Measurements from ENCODE around the gene KLHDC8A. TPM values are rescaled to one million over a fixed set of nuclear protein-coding genes. Genes with fewer than 3 reads are reported as not detected.

KLHDC8A gene
- total and polyA plus RNA-seq, 2 of the 4 experiments (the other 2 are of a cell fraction) = not detected

GRCh38 chr1:205313563-205314308 lies 43.0 kb downstream of the KLHDC8A start:
- ATAC-seq (ENCODE audit: low read depth) = peak; percentile 82
- intact Hi-C loops (cut with micrococcal nuclease) (no loop called here), dilution Hi-C loops (cut with HindIII; ENCODE audit: low sequenced_read_pairs, unreplicated experiment) (no loop called here), in situ Hi-C loops (cut with MboI; ENCODE audit: low sequenced_read_pairs) (no loop called here)
- H2AK5ac ChIP-seq (ENCODE audit: low read depth, low read length) = peak overlapping the region; percentile 92
- H3K9me1 ChIP-seq (ENCODE audit: insufficient read depth, low read length) = peaks cover 63% of the 10 kb centered on the region
- H2BK20ac ChIP-seq (ENCODE audit: low read depth, low read length) = peak overlapping the region; percentile 77
- TF ChIP-seq RCOR1 (IDR thresholded peaks at IDR 0.05; ENCODE audit: insufficient replicate concordance, low read length) (peak; percentile 29), USF2 (IDR thresholded peaks at IDR 0.05; ENCODE audit: low read depth, low read length) (no peak), MAFK (IDR thresholded peaks at IDR 0.05; ENCODE audit: low read depth, low read length) (no peak), MAZ (IDR thresholded peaks at IDR 0.05; ENCODE audit: borderline replicate concordance, low read depth, low read length) (peak; percentile 54; the same call in 1 of the 2 replicates), RFX5 (IDR thresholded peaks at IDR 0.05; ENCODE audit: low read depth, low read length) (no peak)
- peak; percentile 86 for DNase-seq
- peak overlapping the region; percentile 85 for H2BK120ac ChIP-seq (ENCODE audit: low read depth, low read length)
- peak overlapping the region; percentile 92 for H3K4ac ChIP-seq (ENCODE audit: low read depth, low read length)
- peak overlapping the region; percentile 0; the same call in 1 of the 2 replicates for H3K4me3 ChIP-seq (ENCODE audit: insufficient read depth, low read depth, low read length)
- no peaks in the 10 kb centered on the region for H3K9me3 ChIP-seq (ENCODE audit: control insufficient read depth, insufficient read depth, low read length)
- peak overlapping the region; percentile 52 for H4K5ac ChIP-seq (ENCODE audit: low read depth, low read length)
- 7% methylated on average over 6 of the region's 21 CpGs; no CpG with 5 or more reads in 1 of the 2 experiments for WGBS, 2 experiments (ENCODE audit: extremely low coverage in 2 of 2, insufficient read length in 1 of 2)
- H3K18ac ChIP-seq (ENCODE audit: low read depth, low read length) = peak overlapping the region; percentile 10
- POLR2A ChIA-PET (ENCODE audit: unreplicated experiment) = interaction anchor here (1.1 kb wide), 1 partner anchor 16 kb away, joined by 3 read pairs; no protein-coding TSS in a partner anchor
- H3K56ac ChIP-seq (ENCODE audit: extremely low read depth, insufficient read depth, low read length) = peak overlapping the region; percentile 74
- peak overlapping the region; percentile 81 to 94 for H4K8ac ChIP-seq (ENCODE audit: low read depth in 2 of 2, low read length in 2 of 2)
- H2AK9ac ChIP-seq (replicated peaks; ENCODE audit: low read depth, low read length, poor library complexity) = peak overlapping the region; percentile 97
- BruUV-seq (replicated peaks) = no TSS peak
- CTCF ChIA-PET = interaction anchor here (0.6 to 1.9 kb wide), 4 partner anchors 12 to 570 kb away, joined by 3 to 9 read pairs (median 4); no protein-coding TSS in a partner anchor
- H3K4me1 ChIP-seq (ENCODE audit: control insufficient read depth, insufficient read depth, low read length) = peaks cover 42% of the 10 kb centered on the region
- peak overlapping the region; percentile 90 for H3K27ac ChIP-seq (ENCODE audit: insufficient read depth, low read length)
- H3K27me3 ChIP-seq (ENCODE audit: control insufficient read depth, insufficient read depth, low read length) = no peaks in the 10 kb centered on the region
- peak overlapping the region; percentile 71 for H4K91ac ChIP-seq (ENCODE audit: insufficient read depth, low read depth, low read length)
- peak overlapping the region; percentile 74 for H2BK5ac ChIP-seq (ENCODE audit: low read depth, low read length, poor library complexity, severe bottlenecking)
- peaks cover 18 to 86% of the 10 kb centered on the region in 2 experiments for H3K79me1 ChIP-seq (ENCODE audit: low read depth in 1 of 2, low read length in 2 of 2)
- peaks cover 55% of the 10 kb centered on the region for H4K20me1 ChIP-seq (ENCODE audit: insufficient read depth, low read length)
- H3K36me3 ChIP-seq (ENCODE audit: control insufficient read depth, insufficient read depth, low read length) = peaks cover 37% of the 10 kb centered on the region
- peak overlapping the region; percentile 85 for H2AFZ ChIP-seq (replicated peaks; ENCODE audit: low read length, poor library complexity)
- H3K14ac ChIP-seq (replicated peaks; ENCODE audit: low read depth, low read length) = peak overlapping the region; percentile 75
- peak overlapping the region; percentile 60; the same call in 2 of the 3 replicates for H2BK15ac ChIP-seq (ENCODE audit: low read depth, low read length)
- H3K23ac ChIP-seq (ENCODE audit: low read depth, low read length) = peak overlapping the region; percentile 86; the same call in 1 of the 2 replicates
- peak overlapping the region; percentile 56 for H3K4me2 ChIP-seq (ENCODE audit: low read depth, low read length)
- H3K9ac ChIP-seq (ENCODE audit: low read depth, low read length) = peak overlapping the region; percentile 37

Measured in IMR-90 (cell line).